Activated T-cell treated with anti-CD3 and anti-CD28 coated beads for 4 hours (primary cell): ENCODE measurements around the gene MACROD2.

Experiments
- DNase-seq: peaks from one replicate; pipeline ENCODE4 v3.0.0-alpha.2; 2020

The MACROD2 gene

GRCh38 chr20:15031546-15032351 lies 1036.4 kb downstream of the MACROD2 start:
- DNase-seq: no peak

- no peak for DNase-seq
Observed at GRCh38 chr20:15032352-15032622, 1037.0 kb downstream of the MACROD2 start.

- DNase-seq: no peak
Observed at GRCh38 chr20:15033269-15033668, 1038.0 kb downstream of the MACROD2 start.

GRCh38 chr20:15033891-15034290 lies 1038.6 kb downstream of the MACROD2 start:
- no peak for DNase-seq

- no peak for DNase-seq
Observed at GRCh38 chr20:15036948-15037347, 1041.6 kb downstream of the MACROD2 start.

GRCh38 chr20:15039088-15039752 lies 1043.9 kb downstream of the MACROD2 start:
- DNase-seq: no peak

- DNase-seq: no peak
Observed at GRCh38 chr20:15042723-15043122, 1047.4 kb downstream of the MACROD2 start.

- no peak for DNase-seq
Observed at GRCh38 chr20:15045246-15045645, 1049.9 kb downstream of the MACROD2 start.

- DNase-seq: no peak
Observed at GRCh38 chr20:15047042-15047441, 1051.7 kb downstream of the MACROD2 start.

GRCh38 chr20:15047601-15048000 lies 1052.3 kb downstream of the MACROD2 start:
- no peak for DNase-seq

GRCh38 chr20:15056246-15056645 lies 1060.9 kb downstream of the MACROD2 start:
- DNase-seq: no peak

GRCh38 chr20:15058841-15059240 lies 1063.5 kb downstream of the MACROD2 start:
- DNase-seq: no peak

GRCh38 chr20:15059438-15059837 lies 1064.1 kb downstream of the MACROD2 start:
- no peak for DNase-seq

- DNase-seq: no peak
Observed at GRCh38 chr20:15060265-15061060, 1065.1 kb downstream of the MACROD2 start.

GRCh38 chr20:15061061-15061430 lies 1065.7 kb downstream of the MACROD2 start:
- DNase-seq: no peak

- DNase-seq: no peak
Observed at GRCh38 chr20:15061955-15062354, 1066.6 kb downstream of the MACROD2 start.

- no peak for DNase-seq
Observed at GRCh38 chr20:15063081-15063480, 1067.8 kb downstream of the MACROD2 start.

- DNase-seq: no peak
Observed at GRCh38 chr20:15064741-15065140, 1069.4 kb downstream of the MACROD2 start.

GRCh38 chr20:15065794-15066193 lies 1070.5 kb downstream of the MACROD2 start:
- DNase-seq: no peak

GRCh38 chr20:15068486-15068885 lies 1073.2 kb downstream of the MACROD2 start:
- no peak for DNase-seq

GRCh38 chr20:15069355-15069754 lies 1074.0 kb downstream of the MACROD2 start:
- DNase-seq: no peak

- no peak for DNase-seq
Observed at GRCh38 chr20:15071085-15071808, 1075.9 kb downstream of the MACROD2 start.

- DNase-seq: no peak
Observed at GRCh38 chr20:15072316-15072715, 1077.0 kb downstream of the MACROD2 start.
